ENCODE measurements around the gene AMZ2. TPM values are rescaled to one million over a fixed set of nuclear protein-coding genes. Genes with fewer than 3 reads are reported as not detected.

The AMZ2 gene
- total RNA-seq, 1 experiment from 2014 or later: 62.2 TPM

- Mint-ChIP-seq H3K36me3 (ENCODE audit: insufficient read depth, unreplicated experiment) (peaks cover 19% of the 10 kb centered on the region), H3K9me3 (ENCODE audit: low read depth, unreplicated experiment) (no peaks in the 10 kb centered on the region), H3K27ac (ENCODE audit: unreplicated experiment) (no peak overlapping the region), H3K4me3 (ENCODE audit: low read depth, unreplicated experiment) (no peak overlapping the region), H3K27me3 (ENCODE audit: unreplicated experiment) (peaks cover 40% of the 10 kb centered on the region), H3K4me1 (ENCODE audit: low read depth, unreplicated experiment) (peaks cover 8% of the 10 kb centered on the region)
- intact Hi-C loops (cut with micrococcal nuclease; ENCODE audit: unreplicated experiment): no loop called here
- CTCF ChIA-PET: no interaction called here
- TF ChIP-seq CTCF (IDR thresholded peaks at IDR 0.05; ENCODE audit: unreplicated experiment): no peak
- no TSS peak for BruUV-seq (replicated peaks)
- DNase-seq: no peak
Measured at GRCh38 chr17:68295086-68295485, 47.2 kb downstream of the AMZ2 start.

- intact Hi-C loops (cut with micrococcal nuclease; ENCODE audit: unreplicated experiment): no loop called here
- H3K27ac Mint-ChIP-seq (ENCODE audit: unreplicated experiment): no peak overlapping the region
- no peak overlapping the region for H3K4me3 Mint-ChIP-seq (ENCODE audit: low read depth, unreplicated experiment)
- H3K4me1 Mint-ChIP-seq (ENCODE audit: low read depth, unreplicated experiment): no peaks in the 10 kb centered on the region
- peaks cover 31% of the 10 kb centered on the region for H3K27me3 Mint-ChIP-seq (ENCODE audit: unreplicated experiment)
- CTCF ChIA-PET: no interaction called here
- BruUV-seq (replicated peaks): no TSS peak
- no peak for TF ChIP-seq CTCF (IDR thresholded peaks at IDR 0.05; ENCODE audit: unreplicated experiment)
- DNase-seq: no peak
- H3K36me3 Mint-ChIP-seq (ENCODE audit: insufficient read depth, unreplicated experiment): peaks cover 9% of the 10 kb centered on the region
- no peaks in the 10 kb centered on the region for H3K9me3 Mint-ChIP-seq (ENCODE audit: low read depth, unreplicated experiment)
Measured at GRCh38 chr17:68296217-68297191, 48.7 kb downstream of the AMZ2 start.

- no peaks in the 10 kb centered on the region for H3K4me1 Mint-ChIP-seq (ENCODE audit: low read depth, unreplicated experiment)
- no peak for TF ChIP-seq CTCF (IDR thresholded peaks at IDR 0.05; ENCODE audit: unreplicated experiment)
- no peak overlapping the region for H3K27ac Mint-ChIP-seq (ENCODE audit: unreplicated experiment)
- H3K4me3 Mint-ChIP-seq (ENCODE audit: low read depth, unreplicated experiment): no peak overlapping the region
- H3K9me3 Mint-ChIP-seq (ENCODE audit: low read depth, unreplicated experiment): no peaks in the 10 kb centered on the region
- CTCF ChIA-PET: no interaction called here
- DNase-seq: no peak
- H3K27me3 Mint-ChIP-seq (ENCODE audit: unreplicated experiment): peaks cover 35% of the 10 kb centered on the region
- intact Hi-C loops (cut with micrococcal nuclease; ENCODE audit: unreplicated experiment): no loop called here
- H3K36me3 Mint-ChIP-seq (ENCODE audit: insufficient read depth, unreplicated experiment): peaks cover 2% of the 10 kb centered on the region
- no TSS peak for BruUV-seq (replicated peaks)
Measured at GRCh38 chr17:68297195-68297594, 49.4 kb downstream of the AMZ2 start.

- no peak for TF ChIP-seq CTCF (IDR thresholded peaks at IDR 0.05; ENCODE audit: unreplicated experiment)
- DNase-seq: no peak
- H3K27ac Mint-ChIP-seq (ENCODE audit: unreplicated experiment): no peak overlapping the region
- CTCF ChIA-PET: no interaction called here
- no peaks in the 10 kb centered on the region for H3K4me1 Mint-ChIP-seq (ENCODE audit: low read depth, unreplicated experiment)
- no TSS peak for BruUV-seq (replicated peaks)
- no peak overlapping the region for H3K4me3 Mint-ChIP-seq (ENCODE audit: low read depth, unreplicated experiment)
- no peaks in the 10 kb centered on the region for H3K9me3 Mint-ChIP-seq (ENCODE audit: low read depth, unreplicated experiment)
- no peaks in the 10 kb centered on the region for H3K36me3 Mint-ChIP-seq (ENCODE audit: insufficient read depth, unreplicated experiment)
- intact Hi-C loops (cut with micrococcal nuclease; ENCODE audit: unreplicated experiment): no loop called here
- H3K27me3 Mint-ChIP-seq (ENCODE audit: unreplicated experiment): peaks cover 26% of the 10 kb centered on the region
Measured at GRCh38 chr17:68298601-68299000, 50.8 kb downstream of the AMZ2 start.
